Measurements from ENCODE around the gene PKNOX2. TPM values are rescaled to one million over a fixed set of nuclear protein-coding genes. Genes with fewer than 3 reads are reported as not detected.

PKNOX2 gene
- polyA plus RNA-seq, 2 of the 4 experiments (the other 2 are of a cell fraction): not detected

DNA sequence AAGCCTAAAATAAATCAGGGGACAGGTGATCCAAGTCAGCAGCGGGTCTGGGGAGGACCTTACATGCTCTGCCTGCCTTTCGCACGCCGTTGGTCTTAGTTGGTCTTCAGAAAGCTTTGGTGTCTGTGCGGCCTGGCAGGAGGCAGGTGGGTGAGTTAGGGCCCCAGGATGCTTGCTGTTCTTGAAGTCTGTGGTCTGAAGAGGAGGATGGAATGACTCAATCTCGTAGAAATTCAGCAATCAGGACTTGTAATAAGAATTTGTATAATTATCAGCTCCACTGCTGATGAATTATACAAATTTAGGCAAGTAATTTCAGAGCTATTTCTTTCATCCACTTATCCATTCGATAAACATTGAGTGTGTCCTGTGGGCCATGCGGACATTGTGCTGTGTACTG is 193.0 kb downstream of the PKNOX2 start:
- FAIRE-seq: no peak
- POLR2A ChIA-PET: no interaction called here
- no peak for TF ChIP-seq HOXA7 (CRISPR knock-in tag; IDR thresholded peaks at IDR 0.05)
- TF ChIP-seq ZFP36 (IDR thresholded peaks at IDR 0.05; ENCODE audit: borderline replicate concordance, partially characterized antibody): no peak
- no peak for TF ChIP-seq KDM5A (IDR thresholded peaks at IDR 0.05)
- no peak for TF ChIP-seq FOXS1 (CRISPR knock-in tag; IDR thresholded peaks at IDR 0.05)
- TF ChIP-seq MYC (IDR thresholded peaks at IDR 0.05; ENCODE audit: borderline replicate concordance, low read length): no peak
- TF ChIP-seq NR3C1 (IDR thresholded peaks at IDR 0.05): no peak
- no peak for TF ChIP-seq EP300 (IDR thresholded peaks at IDR 0.05)
- no peak for TF ChIP-seq SREBF2 (IDR thresholded peaks at IDR 0.05)
- no peak for TF ChIP-seq CBX8 (IDR thresholded peaks at IDR 0.05)
- no peak for TF ChIP-seq EHMT2 (IDR thresholded peaks at IDR 0.05; ENCODE audit: low read depth)
- no peak for TF ChIP-seq ZC3H11A (IDR thresholded peaks at IDR 0.05)
- TF ChIP-seq, protein P1, sequence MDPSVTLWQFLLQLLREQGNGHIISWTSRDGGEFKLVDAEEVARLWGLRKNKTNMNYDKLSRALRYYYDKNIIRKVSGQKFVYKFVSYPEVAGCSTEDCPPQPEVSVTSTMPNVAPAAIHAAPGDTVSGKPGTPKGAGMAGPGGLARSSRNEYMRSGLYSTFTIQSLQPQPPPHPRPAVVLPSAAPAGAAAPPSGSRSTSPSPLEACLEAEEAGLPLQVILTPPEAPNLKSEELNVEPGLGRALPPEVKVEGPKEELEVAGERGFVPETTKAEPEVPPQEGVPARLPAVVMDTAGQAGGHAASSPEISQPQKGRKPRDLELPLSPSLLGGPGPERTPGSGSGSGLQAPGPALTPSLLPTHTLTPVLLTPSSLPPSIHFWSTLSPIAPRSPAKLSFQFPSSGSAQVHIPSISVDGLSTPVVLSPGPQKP (IDR thresholded peaks at IDR 0.05; ENCODE audit: low read depth, low read length): no peak
- TF ChIP-seq ZSCAN20 (CRISPR knock-in tag; IDR thresholded peaks at IDR 0.05): no peak
- no peak for TF ChIP-seq CHD2 (IDR thresholded peaks at IDR 0.05; ENCODE audit: low read length, partially characterized antibody)
- TF ChIP-seq NPAS2 (CRISPR knock-in tag; IDR thresholded peaks at IDR 0.05; ENCODE audit: borderline replicate concordance): no peak
- no peak for TF ChIP-seq BHLHE40 (IDR thresholded peaks at IDR 0.05; ENCODE audit: low read depth, low read length)
- no peak overlapping the region for H3K27ac ChIP-seq
- CTCF ChIA-PET: interaction anchor here (2.7 kb wide), 1 partner anchor 11 kb away, joined by 11 read pairs; no protein-coding TSS in a partner anchor
- no peak overlapping the region for H3K4me3 ChIP-seq
- no peak overlapping the region for H3K4me2 ChIP-seq
- ATAC-seq: no peak
- no peaks in the 10 kb centered on the region for H3K4me1 ChIP-seq
- no peak for DNase-seq (ENCODE audit: low read depth in 1 of 2, low spot score in 1 of 2)
- 59% methylated on average over 8 of the region's 8 CpGs for WGBS (ENCODE audit: missing lambda C conversion rate)
- H3K9me3 ChIP-seq: no peaks in the 10 kb centered on the region

DNA sequence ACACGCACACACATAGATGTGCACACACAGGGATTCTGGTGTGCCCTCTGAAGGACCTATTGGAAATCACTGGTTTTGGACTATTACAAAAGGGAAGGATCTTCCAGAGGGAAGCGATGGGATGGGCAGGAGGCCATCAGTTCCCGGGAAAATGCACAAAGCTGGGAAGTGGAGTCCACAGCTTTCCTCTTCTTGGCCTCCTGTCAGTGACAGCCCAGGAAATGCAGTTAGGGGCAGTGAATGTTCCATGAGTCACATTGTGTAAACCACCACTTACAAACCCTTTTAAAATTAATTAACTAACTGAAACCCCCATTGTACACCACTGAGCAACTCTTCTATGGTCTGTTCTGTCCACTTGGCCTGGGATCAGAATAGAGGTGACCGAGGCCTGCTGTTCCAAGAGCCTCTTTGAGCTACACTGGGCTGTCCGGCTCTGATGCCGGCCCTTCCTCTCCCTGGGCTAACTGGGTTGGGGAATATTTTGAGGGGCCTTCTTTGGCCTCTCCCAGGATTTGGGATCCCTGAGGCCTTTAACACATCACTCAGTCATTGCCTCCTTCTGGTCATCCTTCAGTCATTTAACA is 193.8 kb downstream of the PKNOX2 start:
- ChIA-PET POLR2A (no interaction called here), CTCF (interaction anchor here (0.6 to 2.7 kb wide), 3 partner anchors 12 to 1662 kb away, joined by 3 to 11 read pairs (median 5); no protein-coding TSS in a partner anchor)
- FAIRE-seq (no peak), DNase-seq (ENCODE audit: low read depth in 1 of 2, low spot score in 1 of 2) (no peak), ATAC-seq (no peak)
- Histone ChIP-seq H3K9me3 (no peaks in the 10 kb centered on the region), H3K27ac (no peak overlapping the region), H3K4me2 (no peak overlapping the region), H3K4me3 (no peak overlapping the region), H3K4me1 (no peaks in the 10 kb centered on the region)
- 68% methylated on average over 4 of the region's 6 CpGs for WGBS (ENCODE audit: missing lambda C conversion rate)
- TF ChIP-seq FOXS1 (CRISPR knock-in tag; IDR thresholded peaks at IDR 0.05) (no peak), USF2 (IDR thresholded peaks at IDR 0.05) (no peak), MAZ (IDR thresholded peaks at IDR 0.05; ENCODE audit: borderline replicate concordance, low read depth, low read length) (no peak), TFCP2L1 (CRISPR knock-in tag; IDR thresholded peaks at IDR 0.05) (no peak), SREBF2 (IDR thresholded peaks at IDR 0.05) (no peak), CBX2 (IDR thresholded peaks at IDR 0.05; ENCODE audit: borderline replicate concordance, low read depth) (no peak), SMC3 (IDR thresholded peaks at IDR 0.05) (no peak), ZSCAN20 (CRISPR knock-in tag; IDR thresholded peaks at IDR 0.05) (no peak), POLR2A (IDR thresholded peaks at IDR 0.05; ENCODE audit: low read length) (no peak), FOSL2 (IDR thresholded peaks at IDR 0.05) (no peak), FOSL2 (CRISPR knock-in tag; IDR thresholded peaks at IDR 0.05) (no peak), CHD4 (IDR thresholded peaks at IDR 0.05; ENCODE audit: borderline replicate concordance) (no peak), CTCF (IDR thresholded peaks at IDR 0.05) (no peak), ZC3H11A (IDR thresholded peaks at IDR 0.05) (no peak), FOSB (CRISPR knock-in tag; IDR thresholded peaks at IDR 0.05) (no peak)

All from A549 (cell line).